SK-MEL-5 (cell line): ENCODE results near the gene DKK1. TPM values are rescaled to one million over a fixed set of nuclear protein-coding genes. Genes with fewer than 3 reads are reported as not detected.
"Not testable (repeated sequence)": the region's sequence is repeated elsewhere in the genome, so short reads cannot be mapped to it uniquely, and the experiment has no call there.

Experiments
- DNase-seq: peaks from one replicate; pipeline ENCODE4 v3.0.0-alpha.2; 2016; ENCODE audit warnings: low read depth, low spot score
- in situ Hi-C: cut with HindIII; loops from 2 replicates; pipeline ENCODE4 v1.10.0; 2016; ENCODE audit warnings: low sequenced_read_pairs, high pct_unique_total_duplicates, low pct_unique_long_range_greater_than_20kb
- total RNA-seq: library from RNA; depleted of rRNA; stranded (reverse); fragments of >200 nt; shearing (Covaris generic); gene quantifications from 2 replicates; pipeline ENCODE4 v1.2.3, GENCODE V29; 2014

Gene DKK1
- total RNA-seq, 1 experiment from 2014 or later, result 0.90 TPM

DNA sequence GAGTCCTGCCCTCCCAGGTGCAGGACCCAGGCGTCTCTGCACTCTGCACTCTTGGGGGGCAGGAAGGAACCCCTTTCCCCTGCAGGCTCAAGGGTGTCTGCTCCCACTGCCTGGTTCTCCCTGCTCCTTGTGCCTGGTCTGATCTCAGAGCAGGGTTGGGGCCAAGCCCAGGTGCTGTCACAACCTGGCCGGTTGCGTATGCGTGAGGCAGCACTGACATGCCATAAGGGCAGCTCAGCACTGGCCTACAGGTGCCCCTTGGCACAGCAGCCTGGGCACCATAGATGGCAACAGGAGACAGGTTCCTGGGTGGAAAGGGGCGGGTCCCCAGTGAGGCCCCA lies 33.2 kb downstream of the DKK1 start:
- in situ Hi-C loops, result no loop called here
- no peak for DNase-seq

GRCh38 chr10:52348037-52348564 lies 34.0 kb downstream of the DKK1 start:
- in situ Hi-C loops, result no loop called here
- no peak for DNase-seq

- in situ Hi-C loops, result no loop called here
- no peak for DNase-seq
Measured at GRCh38 chr10:52351914-52352330, 37.8 kb downstream of the DKK1 start.

- no peak for DNase-seq
- in situ Hi-C loops, result no loop called here
Measured at GRCh38 chr10:52353205-52353604, 39.1 kb downstream of the DKK1 start.

DNA sequence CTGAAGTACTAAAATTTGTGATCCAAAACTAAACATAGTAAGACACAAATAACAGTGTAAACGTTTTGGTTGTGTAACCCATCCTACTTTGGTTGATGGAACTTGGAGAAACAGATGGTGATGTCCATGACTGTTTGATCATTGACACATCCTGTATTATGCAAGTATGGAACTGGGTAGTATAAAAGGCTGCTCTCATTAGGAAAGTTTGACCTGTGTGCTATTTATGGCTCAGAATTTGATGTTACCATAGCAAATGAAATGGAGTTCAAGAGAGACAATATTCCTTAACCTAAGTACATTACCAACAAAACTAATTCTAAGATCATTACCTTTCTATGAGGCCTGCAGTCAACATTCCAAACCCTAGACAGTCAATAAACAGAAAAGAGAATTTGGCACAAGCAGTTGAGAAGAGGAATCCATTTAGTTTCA lies 39.9 kb downstream of the DKK1 start:
- in situ Hi-C loops, result no loop called here
- no peak for DNase-seq

- no peak for DNase-seq
- in situ Hi-C loops, result no loop called here
Measured at GRCh38 chr10:52357971-52358370, 43.9 kb downstream of the DKK1 start.

DNA sequence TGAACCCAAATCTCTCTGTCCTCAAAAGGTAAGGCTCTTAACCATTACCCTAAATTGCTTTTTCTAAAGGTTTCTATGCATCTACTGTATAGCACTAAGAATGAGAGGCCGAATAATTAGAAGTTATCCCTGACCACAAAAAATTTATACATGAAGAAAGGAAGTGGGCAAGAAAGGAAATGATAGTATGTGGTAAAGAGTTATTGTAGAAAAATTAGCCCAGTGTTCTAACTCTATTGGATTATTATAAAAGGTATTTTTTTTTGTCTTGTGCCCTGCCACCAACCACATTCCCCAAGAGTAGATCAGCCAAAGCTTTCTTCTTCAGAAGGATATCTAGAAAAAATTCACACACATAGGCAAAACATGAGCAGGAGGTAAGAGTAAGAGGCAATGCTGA lies 45.4 kb downstream of the DKK1 start:
- in situ Hi-C loops, result no loop called here
- DNase-seq, result peak; percentile 5

- in situ Hi-C loops, DNase-seq: not testable (repeated sequence)
Measured at GRCh38 chr10:52365547-52366432, 51.7 kb downstream of the DKK1 start.
